K562 (cell line): Measurements from ENCODE around the gene SORCS2.

ENCODE experiments used
- CTCF ChIP-seq, 3 experiments: IDR thresholded peaks in 2 of 3; conservative IDR thresholded peaks in 1 of 3; 2 replicates each; pipeline ENCODE4 v1.5.1; 2011 to 2012; ENCODE audit warnings: low read length in 3 of 3, mild to moderate bottlenecking in 3 of 3, control low read depth in 2 of 3, improper control_type of control experiment in 1 of 3, inconsistent platforms in 1 of 3, low read depth in 1 of 3, mixed read lengths in 1 of 3, moderate library complexity in 1 of 3; ENCODE audit not compliant: insufficient read depth in 2 of 3
- NFE2 ChIP-seq: IDR thresholded peaks from 2 replicates; pipeline ENCODE4 v1.6.1; 2014; ENCODE audit warnings: antibody characterized with exemption, low read depth
- PPARD ChIP-seq: fragments of 250-450 bp; sonication (Bioruptor Pico); IDR thresholded peaks from 2 replicates; pipeline ENCODE4 v1.8.0; 2022; ENCODE audit warnings: inconsistent platforms, mild to moderate bottlenecking, moderate library complexity
- SMAD2 ChIP-seq: fragments of 150-350 bp; IDR thresholded peaks from 2 replicates; pipeline ENCODE4 v1.6.1; 2014; ENCODE audit warnings: low read depth, mild to moderate bottlenecking, low read length
- ZBTB5 ChIP-seq: fragments of 450-650 bp; IDR thresholded peaks from 2 replicates; pipeline ENCODE4 v1.6.1; 2017; ENCODE audit warnings: antibody characterized with exemption
- ZNF184 ChIP-seq: sonication (generic); formaldehyde crosslinking; IDR thresholded peaks from 2 replicates; pipeline ENCODE4 v1.5.0; 2020; ENCODE audit warnings: missing genetic modification reagents

GRCh38 chr4:7204656-7205387 is 12.5 kb downstream of the SORCS2 start:
- TF ChIP-seq SMAD2 (no peak), CTCF (IDR thresholded peaks at IDR 0.05 in 2 of 3, conservative IDR thresholded peaks at IDR 0.05 in 1 of 3; ENCODE audit: insufficient read depth in 2 of 3, low read depth in 1 of 3, low read length in 3 of 3) (no peak), NFE2 (no peak), ZNF184 (CRISPR knock-in tag) (no peak), ZBTB5 (no peak), PPARD (no peak)
